Ammon's horn (tissue), 1 donor: Measurements from ENCODE around the gene CFAP251.
"Not testable (repeated sequence)": the region's sequence is repeated elsewhere in the genome, so short reads cannot be mapped to it uniquely, and the experiment has no call there.

Experiments used
- DNase-seq: peaks from one replicate; pipeline ENCODE4 v3.0.0-alpha.2; 2016; ENCODE audit warnings: low spot score

The CFAP251 gene, protein sequence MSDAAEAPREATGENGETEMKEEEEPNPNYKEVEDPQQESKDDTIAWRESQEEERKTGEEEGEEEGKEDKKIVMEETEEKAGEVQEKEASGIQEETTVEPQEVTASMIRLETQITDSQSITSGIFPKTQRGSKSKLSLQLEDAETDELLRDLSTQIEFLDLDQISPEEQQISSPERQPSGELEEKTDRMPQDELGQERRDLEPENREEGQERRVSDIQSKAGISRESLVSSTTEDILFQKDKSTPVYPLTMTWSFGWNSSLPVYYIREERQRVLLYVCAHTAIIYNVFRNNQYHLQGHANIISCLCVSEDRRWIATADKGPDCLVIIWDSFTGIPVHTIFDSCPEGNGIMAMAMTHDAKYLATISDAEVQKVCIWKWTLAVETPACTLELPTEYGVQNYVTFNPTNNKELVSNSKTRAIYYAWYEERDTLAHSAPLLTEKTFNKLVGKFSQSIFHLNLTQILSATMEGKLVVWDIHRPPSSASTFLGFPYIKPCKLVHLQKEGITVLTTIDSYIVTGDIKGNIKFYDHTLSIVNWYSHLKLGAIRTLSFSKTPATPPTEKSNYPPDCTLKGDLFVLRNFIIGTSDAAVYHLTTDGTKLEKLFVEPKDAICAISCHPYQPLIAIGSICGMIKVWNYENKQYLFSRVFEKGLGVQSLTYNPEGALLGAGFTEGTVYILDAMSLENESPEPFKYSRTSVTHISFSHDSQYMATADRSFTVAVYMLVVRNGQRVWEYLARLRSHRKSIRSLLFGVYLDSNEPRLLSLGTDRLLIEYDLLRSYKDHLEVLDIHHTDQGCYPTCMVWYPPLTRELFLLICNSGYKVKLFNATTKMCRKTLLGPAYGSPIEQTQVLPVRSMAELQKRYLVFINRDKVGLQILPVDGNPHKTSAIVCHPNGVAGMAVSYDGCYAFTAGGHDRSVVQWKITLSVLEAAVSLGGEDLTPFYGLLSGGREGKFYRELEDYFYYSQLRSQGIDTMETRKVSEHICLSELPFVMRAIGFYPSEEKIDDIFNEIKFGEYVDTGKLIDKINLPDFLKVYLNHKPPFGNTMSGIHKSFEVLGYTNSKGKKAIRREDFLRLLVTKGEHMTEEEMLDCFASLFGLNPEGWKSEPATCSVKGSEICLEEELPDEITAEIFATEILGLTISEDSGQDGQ

GRCh38 chr12:121917950-121918678, at the start of gene CFAP251:
Gene CFAP251, plus strand, starts transcription at chr12:121918592. Its CDS starts 2,714 bp downstream, at chr12:121921306.
- DNase-seq = peak; percentile 97

DNA sequence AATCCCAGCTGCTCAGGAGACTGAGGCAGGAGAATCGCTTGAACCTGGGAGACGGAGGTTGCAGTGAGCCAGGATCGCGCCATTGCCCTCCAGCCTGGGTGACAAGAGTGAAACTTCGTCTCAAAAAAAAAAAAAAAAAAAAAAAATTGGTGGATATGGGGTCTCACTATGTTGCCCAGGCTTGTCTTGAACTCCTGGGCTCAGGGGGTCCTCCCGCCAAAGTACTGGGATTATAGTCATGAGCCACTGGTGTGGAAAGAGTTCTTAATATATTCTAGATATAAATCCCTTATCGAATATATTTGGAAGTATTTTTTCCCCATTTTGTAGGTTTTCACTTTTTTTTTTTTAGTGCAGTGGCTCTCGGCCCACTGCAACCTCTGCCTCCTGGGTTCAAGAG, 49.2 kb upstream of the CFAP251 start:
- DNase-seq = not testable (repeated sequence)

GRCh38 chr12:121871467-121871866, 46.9 kb upstream of the CFAP251 start:
- no peak for DNase-seq

- DNase-seq = peak; percentile 11
Measured at GRCh38 chr12:121872546-121873215, 45.7 kb upstream of the CFAP251 start.

DNA sequence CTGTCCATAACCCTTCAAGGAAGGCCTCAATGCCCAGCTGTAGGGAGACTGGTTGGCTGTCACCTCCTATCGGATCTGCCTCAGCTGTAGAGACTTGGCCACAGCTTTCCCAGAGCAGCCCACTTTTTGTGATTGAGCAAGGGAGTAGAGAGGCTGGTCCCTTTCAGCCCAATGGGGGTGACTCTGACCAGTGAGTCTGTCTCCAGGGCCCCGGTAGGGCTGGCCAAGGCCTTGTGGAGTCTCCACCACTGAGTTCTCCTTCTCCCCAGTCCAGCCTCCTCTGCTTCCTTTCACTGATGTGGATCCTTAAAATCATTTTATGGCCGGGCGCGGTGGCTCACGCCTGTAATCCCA, 45.2 kb upstream of the CFAP251 start:
- DNase-seq = no peak

DNA sequence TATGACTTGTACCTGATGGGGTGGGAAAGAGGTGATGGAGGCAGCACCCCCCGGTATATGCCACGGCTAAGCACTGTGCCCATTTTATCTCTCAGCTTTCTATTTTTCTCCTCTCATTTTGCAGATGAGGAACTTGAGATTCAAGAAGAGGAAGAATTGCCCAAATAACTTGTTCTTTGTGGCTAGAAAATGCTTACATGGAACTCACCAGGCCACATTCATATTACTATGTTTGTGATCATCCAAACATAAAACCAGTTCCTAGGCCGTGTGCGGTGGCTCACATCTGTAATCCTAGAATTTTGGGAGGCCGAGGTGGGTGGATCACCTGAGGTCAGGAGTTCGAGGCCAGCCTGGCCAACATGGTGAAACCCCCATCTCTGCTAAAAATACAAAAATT, 44.3 kb upstream of the CFAP251 start:
- no peak for DNase-seq

DNA sequence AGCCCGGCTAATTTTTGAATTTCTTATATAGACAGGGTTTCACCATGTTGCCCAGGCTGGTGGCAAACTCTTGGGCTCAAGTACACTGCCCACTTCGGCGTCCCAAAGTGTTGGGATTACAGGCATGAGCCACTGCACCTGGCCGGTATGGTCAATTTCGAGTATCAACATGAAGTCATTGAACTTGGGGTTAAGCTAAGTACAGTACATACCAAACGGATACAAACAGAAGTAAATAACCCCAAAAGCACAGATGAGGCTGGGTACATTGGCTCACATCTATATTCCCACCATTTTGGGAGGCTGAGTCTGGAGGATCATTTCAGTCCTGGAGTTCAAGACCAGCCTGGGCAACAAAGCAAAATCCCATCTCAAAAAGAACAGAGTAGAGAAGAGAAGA, 42.8 kb upstream of the CFAP251 start:
- DNase-seq = no peak

DNA sequence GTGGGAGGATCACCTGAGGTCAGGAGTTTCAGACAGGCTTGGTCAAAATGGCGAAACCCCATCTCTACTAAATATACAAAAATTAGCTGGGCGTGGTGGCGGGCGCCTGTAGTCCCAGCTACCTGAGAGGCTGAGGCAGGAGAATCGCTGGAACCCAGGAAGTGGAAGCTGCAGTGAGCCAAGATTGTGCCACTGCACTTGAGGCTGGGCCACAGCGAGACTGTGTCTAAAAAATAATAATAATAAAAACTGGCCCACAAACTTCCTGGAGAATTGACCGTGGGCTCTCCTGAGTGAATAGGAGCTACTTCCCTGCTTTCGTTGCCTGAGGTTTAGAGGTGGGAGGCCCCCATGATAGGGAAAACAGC, 42.3 kb upstream of the CFAP251 start:
- not testable (repeated sequence) for DNase-seq

DNA sequence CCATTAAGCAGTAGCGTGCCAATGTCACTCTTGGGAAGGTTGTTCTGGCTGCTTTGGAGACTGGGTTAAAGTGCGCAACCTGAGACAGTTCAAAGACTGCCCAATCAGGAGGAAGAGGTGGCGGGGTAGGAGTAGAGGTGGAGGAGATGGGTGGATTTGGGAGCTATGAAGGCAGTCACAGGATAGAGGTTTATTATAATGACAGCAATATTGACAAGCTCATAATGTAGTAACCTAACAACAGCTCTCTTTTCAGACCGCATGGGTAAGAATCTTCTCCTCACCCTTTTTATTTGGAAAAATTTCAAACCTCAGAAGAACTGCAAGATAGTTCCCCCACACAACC, 35.1 kb upstream of the CFAP251 start:
- DNase-seq = no peak

GRCh38 chr12:121885129-121885528, 33.3 kb upstream of the CFAP251 start:
- not testable (repeated sequence) for DNase-seq

GRCh38 chr12:121888083-121888477, 30.3 kb upstream of the CFAP251 start:
- DNase-seq = no peak

- peak; percentile 98 for DNase-seq
Measured at GRCh38 chr12:121888478-121889273, 29.7 kb upstream of the CFAP251 start, which contains the start of gene PSMD9. Gene PSMD9, plus strand, starts transcription at chr12:121888790. Its CDS starts 67 bp downstream, at chr12:121888857.

GRCh38 chr12:121889274-121889624, 29.1 kb upstream of the CFAP251 start:
- DNase-seq = no peak

- not testable (repeated sequence) for DNase-seq
Measured at GRCh38 chr12:121889661-121890060, 28.7 kb upstream of the CFAP251 start.

DNA sequence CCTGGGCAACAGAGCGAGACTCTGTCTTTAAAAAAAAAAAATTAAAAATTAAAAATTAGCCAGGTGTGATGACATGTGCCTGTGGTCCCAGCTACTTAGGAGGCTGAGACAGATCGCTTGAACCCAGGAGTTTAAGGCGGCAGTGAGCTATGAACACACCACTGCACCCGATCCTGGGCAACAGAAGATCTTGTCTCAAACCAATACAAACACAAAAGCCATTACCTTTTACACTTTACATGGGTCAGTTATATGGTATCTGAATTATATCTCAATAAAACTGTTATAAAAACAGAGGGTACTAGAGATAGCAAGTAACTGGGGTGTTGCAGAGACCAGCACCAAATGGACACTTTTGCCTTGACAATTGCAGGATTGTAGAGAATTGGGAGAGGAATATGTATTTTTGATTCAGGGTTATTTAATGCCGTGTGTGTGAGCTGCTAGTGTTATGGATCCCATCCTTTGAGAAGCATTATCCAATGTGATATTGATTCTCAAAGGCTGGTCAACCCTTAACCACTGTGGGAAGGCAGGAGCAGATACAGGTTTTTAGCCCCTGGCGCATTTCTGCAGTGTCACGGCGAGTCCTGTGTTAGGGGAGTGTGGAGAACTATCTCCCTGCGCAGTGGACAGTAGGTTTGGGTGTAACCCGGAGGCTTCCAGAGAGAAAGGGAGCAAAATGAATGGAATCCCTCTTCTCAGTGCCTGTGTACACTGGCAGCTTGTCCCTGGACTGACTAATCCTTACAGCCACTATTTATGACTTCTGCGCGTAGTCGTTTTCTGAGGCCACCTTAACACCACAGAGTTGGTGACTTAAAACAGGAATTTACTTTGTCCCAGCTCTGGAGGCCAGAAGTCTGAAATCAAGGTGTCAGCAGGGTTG, 25.5 kb upstream of the CFAP251 start:
- no peak for DNase-seq

DNA sequence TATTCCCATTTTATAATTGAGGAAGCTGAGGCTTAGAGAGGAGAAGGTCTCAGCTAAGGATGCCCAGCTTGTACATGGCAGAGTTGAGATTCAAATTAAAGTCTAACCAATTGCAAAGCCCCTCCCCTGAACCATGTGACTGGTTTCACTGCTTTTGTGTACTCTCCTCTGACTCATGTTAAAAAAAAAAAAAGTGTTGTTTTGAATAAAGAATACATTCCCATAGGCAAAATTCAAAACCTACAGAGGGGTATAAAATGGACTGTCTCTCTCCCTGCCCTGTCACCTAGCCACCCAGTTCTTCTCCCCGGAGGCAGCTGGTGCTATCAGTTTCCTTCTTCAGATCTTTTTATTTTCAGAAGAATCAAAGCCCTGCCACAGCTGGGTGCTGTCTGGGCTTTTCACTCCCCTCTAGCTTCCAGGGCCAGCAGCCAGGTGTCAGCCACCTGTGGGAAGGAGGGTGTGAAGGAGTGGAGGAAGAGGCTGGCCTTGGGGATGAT, 24.4 kb upstream of the CFAP251 start:
- peak; percentile 15 for DNase-seq

DNA sequence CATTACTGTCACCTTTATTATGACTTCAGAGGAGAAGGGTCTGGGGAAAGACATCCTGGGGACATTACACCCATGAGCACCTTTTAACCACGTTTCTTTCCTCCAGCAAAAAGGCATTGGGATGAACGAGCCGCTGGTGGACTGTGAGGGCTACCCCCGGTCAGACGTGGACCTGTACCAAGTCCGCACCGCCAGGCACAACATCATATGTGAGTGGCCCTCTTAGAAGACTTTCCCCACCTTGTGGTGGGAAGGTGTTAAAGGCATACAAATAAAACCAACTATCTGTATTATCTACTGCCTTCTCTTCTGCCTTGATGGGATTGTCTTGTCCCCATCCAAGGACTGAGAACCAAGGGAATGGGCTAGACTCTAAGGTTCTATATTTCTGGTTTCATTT, 23.8 kb upstream of the CFAP251 start:
- DNase-seq = no peak

GRCh38 chr12:121898287-121898686, 20.1 kb upstream of the CFAP251 start:
- DNase-seq = no peak

- no peak for DNase-seq
Measured at GRCh38 chr12:121899590-121899989, 18.8 kb upstream of the CFAP251 start.
